Cerebellar nuclear complex (tissue), 1 donor: ENCODE data around the gene KCNJ9.

Experiments
- DNase-seq, 2 experiments: peaks; one replicate each; lab custom pipeline; 2025; lab: John Stamatoyannopoulos, UW

KCNJ9 gene

DNA sequence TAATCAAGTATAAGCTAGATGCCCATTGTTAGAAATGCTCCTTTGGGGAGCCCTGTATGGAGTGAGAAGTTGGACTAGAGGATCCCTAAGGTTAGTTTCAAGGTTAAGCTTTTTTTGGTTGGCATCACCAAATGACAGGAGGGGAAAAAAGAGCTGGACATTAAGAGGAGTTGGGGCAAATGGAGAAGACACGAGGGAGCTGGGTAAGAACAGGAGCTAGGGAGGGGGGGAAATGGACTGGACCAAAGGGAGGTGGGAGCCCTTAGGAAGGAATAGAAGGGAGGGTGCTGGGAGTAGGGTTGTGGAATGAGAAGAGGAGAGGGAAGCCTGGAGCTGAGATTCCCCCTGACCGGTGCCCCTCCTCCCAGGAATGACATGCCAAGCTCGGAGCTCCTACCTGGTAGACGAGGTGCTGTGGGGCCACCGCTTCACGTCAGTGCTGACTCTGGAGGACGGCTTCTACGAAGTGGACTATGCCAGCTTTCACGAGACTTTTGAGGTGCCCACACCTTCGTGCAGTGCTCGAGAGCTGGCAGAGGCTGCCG is 5.9 kb downstream of the KCNJ9 start:
- no peak for DNase-seq

DNA sequence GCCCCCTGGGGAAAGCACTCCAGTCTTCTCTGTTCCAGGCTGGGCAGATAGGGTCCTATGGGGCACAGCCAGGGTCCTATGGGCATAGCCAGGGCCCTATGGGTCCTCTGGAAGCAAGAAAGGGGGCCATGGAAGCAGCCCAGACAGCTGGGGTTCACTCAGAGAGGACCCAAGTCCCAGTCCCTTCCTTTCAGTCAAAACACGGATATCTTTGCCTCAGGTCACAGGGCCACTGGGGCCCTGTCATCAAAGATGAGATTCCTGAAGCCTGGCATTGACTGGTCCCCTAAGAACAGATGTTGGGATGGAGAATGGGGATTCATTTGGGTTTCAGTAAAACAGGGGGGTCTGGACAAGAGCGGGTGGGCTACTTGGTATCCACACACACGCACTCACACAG is 8.5 kb downstream of the KCNJ9 start:
- no peak for DNase-seq

DNA sequence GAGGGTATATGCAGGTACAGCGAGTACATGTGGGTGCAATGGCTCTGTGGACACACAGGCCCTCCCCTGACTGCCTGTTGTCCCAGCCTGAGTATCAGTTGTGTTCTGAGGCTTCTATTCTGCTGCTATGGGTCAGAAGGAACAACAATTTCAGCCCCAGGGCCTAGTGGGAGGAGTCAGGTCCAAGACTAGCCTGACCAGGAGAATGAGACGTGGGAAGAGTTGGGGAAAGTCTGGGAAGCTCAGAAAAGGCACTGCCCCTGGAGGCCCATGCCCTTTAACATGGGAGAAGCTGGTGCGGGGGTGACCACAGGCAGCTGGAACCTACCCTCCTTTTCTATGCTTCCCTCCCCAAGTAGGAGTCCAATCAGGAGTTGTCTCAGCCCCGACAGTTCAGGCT is 9.4 kb downstream of the KCNJ9 start:
- DNase-seq, result no peak

DNA sequence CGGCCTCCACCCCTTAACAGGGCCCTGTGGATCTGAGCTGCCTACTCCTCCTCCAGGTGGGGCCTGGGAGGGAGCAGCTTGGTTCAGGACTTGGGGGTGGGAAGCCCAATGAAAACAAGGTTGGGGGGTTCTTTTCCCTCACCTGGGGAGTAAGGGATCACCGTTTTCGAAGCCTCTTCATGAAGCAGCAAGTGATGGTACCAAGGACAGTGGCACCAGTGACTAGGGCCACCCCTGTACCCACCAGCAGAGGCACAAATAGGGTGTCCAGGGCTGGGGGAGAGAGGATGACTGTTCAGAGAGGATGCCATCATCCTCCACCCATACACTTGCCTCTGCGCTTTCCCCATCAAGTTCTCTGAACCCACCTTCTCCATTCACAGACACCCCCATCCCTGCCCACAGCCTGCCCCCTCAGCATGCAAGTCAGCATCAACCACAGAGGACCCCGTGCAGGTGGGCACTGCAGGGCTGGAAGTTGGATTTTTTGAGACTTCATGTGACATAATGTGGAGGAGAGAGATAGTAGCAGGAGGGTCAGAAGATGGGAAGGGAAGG is 10.4 kb downstream of the KCNJ9 start:
- DNase-seq, result no peak

DNA sequence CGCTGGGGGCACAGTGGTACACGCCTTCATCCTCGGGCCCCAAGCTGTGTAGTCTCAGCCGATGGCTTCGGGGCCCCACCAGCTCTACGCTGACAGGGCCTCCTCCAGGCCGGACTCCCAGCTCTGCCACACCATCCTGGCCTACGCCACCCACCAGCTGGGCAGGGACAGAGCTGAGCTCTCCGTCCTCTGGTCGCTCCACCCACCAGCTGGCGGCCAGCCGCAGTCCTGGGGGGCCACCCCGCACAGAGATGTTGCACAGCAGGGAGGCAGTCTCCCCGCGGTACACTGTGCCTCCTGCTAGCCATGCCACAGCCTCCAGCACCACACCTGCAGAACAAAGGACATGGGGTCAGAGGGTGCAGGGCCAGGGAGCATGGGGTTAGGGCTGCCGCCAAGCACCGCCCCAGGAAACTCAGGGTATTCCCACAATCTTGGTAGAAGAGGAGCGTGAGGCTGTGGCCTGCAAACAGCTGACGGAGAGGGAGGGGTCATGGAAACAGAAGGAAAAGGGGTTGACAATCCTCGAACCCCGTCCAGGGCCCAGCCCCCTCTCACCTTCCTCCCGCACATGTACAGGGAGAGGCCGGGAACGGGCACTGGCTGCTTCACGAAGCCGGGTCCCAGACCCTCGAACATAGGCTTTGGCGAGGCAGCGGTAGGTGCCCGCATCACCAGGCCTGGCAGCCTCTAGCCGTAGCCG is 11.2 kb downstream of the KCNJ9 start:
- no peak for DNase-seq

DNA sequence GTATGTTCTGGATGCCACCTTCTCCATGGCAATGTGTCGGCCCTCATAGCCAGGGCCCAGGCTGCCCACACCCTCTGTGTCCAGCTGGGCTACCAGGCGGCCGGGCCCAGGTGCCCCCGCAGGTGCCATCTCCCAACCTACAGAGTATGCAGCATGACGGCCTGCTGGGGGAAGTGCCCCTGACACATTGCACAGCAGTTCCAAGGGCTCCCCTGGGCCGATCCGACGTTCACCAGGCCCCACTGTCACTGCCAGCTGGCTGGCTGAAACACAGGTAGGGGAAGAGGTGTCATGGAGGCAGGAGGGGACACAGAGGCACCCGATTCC is 11.7 kb downstream of the KCNJ9 start:
- no peak for DNase-seq

DNA sequence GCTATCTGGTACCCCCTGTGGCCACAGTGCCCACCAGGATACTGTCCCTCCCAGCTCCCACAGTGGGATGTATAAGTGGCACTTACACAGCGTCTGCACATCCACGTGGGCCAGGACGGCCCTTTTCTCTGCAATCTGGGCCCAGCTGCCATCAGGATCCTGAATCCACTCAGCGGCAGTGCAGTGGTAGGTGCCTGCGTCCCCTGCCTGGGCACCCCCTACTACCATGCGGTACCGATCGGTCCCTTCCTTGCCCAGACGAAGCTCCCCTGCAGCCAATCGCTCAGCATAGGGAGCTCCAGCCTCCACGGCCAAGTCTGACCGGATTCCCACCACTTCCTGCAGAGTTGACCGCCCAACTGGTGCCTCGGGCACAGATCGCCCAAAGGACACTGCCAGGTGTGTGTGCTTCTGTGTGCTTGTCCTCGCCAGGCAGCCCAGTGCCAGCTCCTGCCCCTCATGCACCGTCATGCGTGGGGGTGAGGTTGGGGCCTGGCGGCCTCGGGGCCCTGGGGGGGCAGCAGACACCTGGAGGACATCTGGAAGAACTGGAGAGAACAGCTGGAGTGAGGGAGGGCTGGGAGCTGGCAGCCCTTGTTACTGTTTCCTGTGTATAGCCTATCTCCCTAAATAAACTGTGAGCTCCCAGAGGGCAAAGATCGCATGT is 12.4 kb downstream of the KCNJ9 start:
- DNase-seq, result no peak

GRCh38 chr1:160094291-160094625 is 12.9 kb downstream of the KCNJ9 start:
- DNase-seq, result no peak

GRCh38 chr1:160094806-160095205 is 13.5 kb downstream of the KCNJ9 start:
- DNase-seq, result no peak

- no peak for DNase-seq
Measured at GRCh38 chr1:160095382-160096105, 14.2 kb downstream of the KCNJ9 start.

DNA sequence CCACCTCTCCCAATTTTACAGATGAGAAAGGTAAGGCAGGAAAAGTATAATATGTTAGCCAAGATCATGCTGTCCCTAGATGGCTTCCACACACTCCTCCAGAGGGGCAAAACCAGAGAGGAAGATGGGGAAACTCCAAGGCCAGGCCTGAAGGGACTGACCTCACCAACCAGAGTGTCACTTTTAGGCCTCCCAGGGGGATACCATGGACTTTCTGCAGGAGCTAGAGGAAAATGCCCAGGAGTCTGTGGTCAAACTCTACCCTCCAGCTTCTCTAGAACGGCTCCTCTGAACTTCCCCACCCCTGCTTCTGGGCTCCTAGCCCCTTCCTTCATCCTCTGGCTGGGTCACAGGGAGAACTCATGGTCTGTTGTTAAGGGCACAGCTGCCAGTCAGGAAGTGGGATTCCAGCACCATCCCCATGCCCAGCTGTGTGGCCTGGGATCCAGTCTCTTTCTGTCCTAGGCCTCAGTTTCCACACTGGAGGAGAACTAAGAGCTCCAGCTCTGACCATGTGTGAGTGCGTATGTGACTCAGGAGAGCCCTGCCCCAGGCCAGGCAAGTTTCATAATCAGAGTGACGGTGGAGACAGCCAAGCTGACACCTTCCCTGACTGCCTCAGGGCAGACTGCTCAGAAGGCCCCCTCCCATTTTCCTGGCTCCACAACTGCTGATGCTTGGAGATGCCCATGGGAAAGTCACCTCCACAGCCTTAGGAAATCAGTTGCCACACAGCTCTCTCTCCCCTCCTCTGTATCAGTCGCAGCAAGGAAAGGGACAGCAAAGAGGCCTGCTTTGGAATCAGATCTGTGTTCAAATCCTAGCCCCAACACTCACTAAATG is 15.2 kb downstream of the KCNJ9 start:
- no peak for DNase-seq

- no peak for DNase-seq
Measured at GRCh38 chr1:160097151-160097910, 16.0 kb downstream of the KCNJ9 start.

DNA sequence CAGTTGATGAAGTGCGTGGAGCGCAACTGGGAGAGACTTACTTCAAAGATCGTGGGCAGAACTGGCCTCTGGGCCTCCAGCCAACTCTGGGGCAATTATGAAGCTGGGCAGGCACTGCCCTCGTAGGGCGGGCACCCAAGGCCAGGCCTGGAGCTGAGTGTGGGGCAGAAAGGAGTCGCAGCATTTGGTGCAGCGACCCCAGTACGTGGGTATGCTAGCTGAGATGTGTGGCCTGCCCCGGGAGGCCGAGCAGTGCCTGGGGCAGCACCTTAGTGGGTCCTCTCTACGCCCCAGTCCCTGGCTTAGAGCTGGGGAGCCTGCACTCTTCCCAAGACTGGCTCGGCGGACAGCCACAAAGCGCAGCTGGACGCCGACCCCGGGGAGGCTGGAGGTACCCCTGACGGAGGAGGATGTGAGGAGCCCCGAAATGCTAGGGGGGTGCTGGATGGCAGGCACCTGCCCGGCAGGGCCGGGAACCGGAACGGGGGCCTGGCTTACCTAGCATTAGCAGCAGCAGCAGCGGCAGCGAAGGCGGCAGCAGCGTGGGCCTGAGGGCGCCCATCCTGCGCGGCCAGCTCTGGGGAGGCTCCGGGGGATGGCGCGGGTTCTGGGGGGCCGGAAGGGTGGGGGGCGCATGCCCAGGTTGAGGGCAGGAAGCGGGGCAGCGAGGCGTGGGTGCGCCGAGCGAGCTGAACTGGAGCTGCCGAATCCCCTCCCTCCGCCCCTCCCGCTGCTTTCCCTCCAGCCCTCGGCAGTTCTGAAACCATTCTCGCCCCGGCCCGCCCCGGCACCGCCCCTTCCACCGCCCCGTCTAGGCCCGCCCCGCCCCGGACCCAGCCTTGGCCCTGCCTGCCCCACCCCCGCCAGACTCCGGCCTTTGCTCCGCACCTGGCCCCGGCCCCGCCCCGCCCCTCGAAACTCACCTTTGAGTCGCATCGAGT is 16.8 kb downstream of the KCNJ9 start, which contains the start of gene IGSF8:
Gene IGSF8 (minus strand): TSS at position 709 of the 941 bp plus-strand sequence. CDS start 147 bp downstream, at position 562.
- peak in 1 of 2 experiments; percentile 89 for DNase-seq

- DNase-seq, result peak; percentile 85 to 92
Measured at GRCh38 chr1:160098852-160099561, 17.7 kb downstream of the KCNJ9 start.

GRCh38 chr1:160099716-160100375 is 18.5 kb downstream of the KCNJ9 start:
- DNase-seq, result no peak

- peak; percentile 37 to 89 for DNase-seq
Measured at GRCh38 chr1:160101037-160101716, 19.8 kb downstream of the KCNJ9 start.

DNA sequence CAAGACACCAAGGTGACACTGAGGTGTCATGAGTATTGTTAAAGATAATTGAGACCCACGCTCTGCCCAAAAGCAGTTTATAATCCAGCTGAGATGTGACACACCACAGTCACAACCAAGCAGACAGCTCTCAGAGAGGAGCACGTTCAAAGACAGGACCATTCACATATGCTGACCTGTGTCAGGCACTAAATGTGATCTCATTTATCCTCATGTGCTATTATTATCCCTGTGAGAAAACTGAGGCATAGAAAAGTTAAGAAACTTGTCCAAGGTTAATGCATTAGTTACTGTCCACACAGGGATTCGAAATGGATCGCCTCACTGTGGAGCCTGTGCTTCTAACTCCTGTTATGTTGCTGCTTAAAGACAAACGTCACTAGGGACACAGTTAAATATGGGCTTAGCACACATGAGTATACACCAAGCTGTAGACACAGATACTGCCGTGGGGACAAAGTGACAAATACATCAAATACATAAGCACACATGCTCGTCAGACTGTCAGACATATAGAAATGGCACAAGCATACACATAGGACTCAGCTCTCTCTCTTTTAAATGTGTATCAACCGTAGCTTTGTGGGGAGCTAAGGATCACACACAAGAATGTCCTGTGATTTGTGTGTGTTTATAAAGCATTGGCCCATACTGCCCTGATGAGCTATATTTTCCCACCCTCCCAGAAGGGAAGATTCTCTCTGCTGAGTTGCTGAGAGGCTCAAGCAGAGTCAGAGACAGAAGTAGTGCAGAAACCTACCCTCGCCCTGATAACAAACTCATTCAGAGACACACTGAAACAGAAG is 20.6 kb downstream of the KCNJ9 start:
- DNase-seq, result no peak
